Parietal lobe (tissue), 2 donors: ENCODE results near the gene DIAPH3. TPM values are rescaled to one million over a fixed set of nuclear protein-coding genes. Genes with fewer than 3 reads are reported as not detected.
A peak's percentile ranks its signal among the peaks of the same experiment; 100 is the strongest.

Experiments used
- small RNA-seq: library from RNA; depleted of rRNA; stranded (forward); fragments of <200 nt; gene quantifications from one replicate; pipeline ENCODE3, GENCODE V24; 2014; ENCODE audit warnings: low replicate concordance
- total RNA-seq: library from RNA; depleted of rRNA; stranded (reverse); fragments of >200 nt; gene quantifications from one replicate; pipeline ENCODE4 v1.2.3, GENCODE V29; 2014

DIAPH3 gene, protein sequence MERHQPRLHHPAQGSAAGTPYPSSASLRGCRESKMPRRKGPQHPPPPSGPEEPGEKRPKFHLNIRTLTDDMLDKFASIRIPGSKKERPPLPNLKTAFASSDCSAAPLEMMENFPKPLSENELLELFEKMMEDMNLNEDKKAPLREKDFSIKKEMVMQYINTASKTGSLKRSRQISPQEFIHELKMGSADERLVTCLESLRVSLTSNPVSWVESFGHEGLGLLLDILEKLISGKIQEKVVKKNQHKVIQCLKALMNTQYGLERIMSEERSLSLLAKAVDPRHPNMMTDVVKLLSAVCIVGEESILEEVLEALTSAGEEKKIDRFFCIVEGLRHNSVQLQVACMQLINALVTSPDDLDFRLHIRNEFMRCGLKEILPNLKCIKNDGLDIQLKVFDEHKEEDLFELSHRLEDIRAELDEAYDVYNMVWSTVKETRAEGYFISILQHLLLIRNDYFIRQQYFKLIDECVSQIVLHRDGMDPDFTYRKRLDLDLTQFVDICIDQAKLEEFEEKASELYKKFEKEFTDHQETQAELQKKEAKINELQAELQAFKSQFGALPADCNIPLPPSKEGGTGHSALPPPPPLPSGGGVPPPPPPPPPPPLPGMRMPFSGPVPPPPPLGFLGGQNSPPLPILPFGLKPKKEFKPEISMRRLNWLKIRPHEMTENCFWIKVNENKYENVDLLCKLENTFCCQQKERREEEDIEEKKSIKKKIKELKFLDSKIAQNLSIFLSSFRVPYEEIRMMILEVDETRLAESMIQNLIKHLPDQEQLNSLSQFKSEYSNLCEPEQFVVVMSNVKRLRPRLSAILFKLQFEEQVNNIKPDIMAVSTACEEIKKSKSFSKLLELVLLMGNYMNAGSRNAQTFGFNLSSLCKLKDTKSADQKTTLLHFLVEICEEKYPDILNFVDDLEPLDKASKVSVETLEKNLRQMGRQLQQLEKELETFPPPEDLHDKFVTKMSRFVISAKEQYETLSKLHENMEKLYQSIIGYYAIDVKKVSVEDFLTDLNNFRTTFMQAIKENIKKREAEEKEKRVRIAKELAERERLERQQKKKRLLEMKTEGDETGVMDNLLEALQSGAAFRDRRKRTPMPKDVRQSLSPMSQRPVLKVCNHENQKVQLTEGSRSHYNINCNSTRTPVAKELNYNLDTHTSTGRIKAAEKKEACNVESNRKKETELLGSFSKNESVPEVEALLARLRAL
- 7.2 TPM for total RNA-seq

DNA sequence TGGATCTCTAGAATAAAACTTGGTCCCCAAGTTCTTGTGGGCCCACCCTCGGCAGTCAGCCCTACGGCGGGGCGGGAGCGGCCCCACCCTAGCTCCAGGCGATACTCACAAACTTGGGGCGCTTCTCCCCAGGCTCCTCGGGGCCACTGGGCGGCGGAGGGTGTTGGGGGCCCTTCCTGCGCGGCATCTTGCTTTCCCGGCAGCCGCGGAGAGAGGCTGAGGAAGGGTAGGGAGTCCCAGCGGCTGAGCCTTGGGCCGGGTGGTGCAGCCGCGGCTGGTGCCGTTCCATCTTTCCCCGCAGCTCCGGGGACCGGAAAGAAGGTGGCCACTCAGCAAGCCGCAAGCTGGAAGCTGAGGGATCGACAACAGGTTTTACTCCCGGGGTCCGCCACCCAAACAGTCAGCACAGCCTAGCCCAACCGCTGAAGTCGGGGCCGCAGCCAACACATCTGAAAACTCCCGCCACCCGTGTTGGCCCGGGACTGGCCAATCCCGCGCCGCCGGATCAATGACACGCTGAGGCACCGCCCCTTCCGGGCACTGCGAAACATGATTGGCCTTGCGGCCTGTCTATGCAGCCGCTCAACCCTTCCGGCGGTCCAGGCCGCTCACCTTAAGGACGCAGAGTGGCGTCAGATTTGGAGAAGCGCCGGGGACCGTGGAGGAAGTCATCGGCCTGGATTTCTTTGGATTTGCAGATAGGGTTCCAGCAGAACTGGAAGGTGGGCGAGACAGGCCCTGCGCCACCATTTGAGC, at the start of gene DIAPH3:
TSS of gene DIAPH3 (minus strand) at position 451 of the 756 bp plus-strand sequence. CDS start at position 289, 162 bp downstream.

Small RNA genes within 50 kb of the gene (small RNA-seq; reads per million reads assigned to genes)
- gene RN7SL375P = not detected
- 1.1 reads per million, percentile 71 among the genes with 10 or more reads in this experiment for gene RNY4P28

Other genes with a start within 250 kb of the DIAPH3 start
- gene TDRD3, start 233.3 kb upstream of the DIAPH3 start, total RNA-seq = 44.1 TPM